Measurements from ENCODE around the gene DRC1.

Gene DRC1

GRCh38 chr2:26430826-26431225 lies 29.1 kb downstream of the DRC1 start:
- Histone ChIP-seq H3K27ac (no peak overlapping the region), H3K27me3 (replicated peaks) (no peaks in the 10 kb centered on the region), H3K36me3 (replicated peaks) (no peaks in the 10 kb centered on the region), H3K4me3 (ENCODE audit: low read depth, low read length) (no peak overlapping the region)
- in situ Hi-C loops (cut with HindIII; ENCODE audit: low pct_ligation_motif_present, low sequenced_read_pairs): no loop called here
- peak; percentile 27 for DNase-seq
- TF ChIP-seq CTCF (IDR thresholded peaks at IDR 0.05; ENCODE audit: low read depth, low read length, missing control alignments): no peak

DNA sequence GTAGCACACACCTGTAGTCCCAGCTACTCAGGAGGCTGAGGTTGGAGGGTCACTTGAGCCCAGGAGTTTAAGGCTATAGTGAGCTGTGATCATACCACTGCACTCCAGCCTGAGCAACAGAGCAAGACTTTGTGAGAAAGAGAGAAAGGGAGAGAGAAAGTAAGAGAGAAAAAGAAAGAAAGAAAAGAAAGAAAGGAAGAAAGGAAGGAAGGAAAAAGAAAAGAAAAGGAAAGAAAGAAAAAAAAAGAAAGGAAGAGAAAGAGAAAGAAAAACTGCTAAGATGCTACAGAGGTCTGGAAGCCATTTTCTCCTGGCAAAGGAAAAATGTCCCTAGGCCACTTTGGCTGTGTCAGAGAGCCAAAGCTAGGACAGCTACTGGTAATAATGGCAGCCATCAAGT lies 30.6 kb downstream of the DRC1 start:
- in situ Hi-C loops (cut with HindIII; ENCODE audit: low pct_ligation_motif_present, low sequenced_read_pairs): no loop called here
- DNase-seq: no peak
- no peaks in the 10 kb centered on the region for H3K27me3 ChIP-seq (replicated peaks)
- no peak overlapping the region for H3K27ac ChIP-seq
- H3K36me3 ChIP-seq (replicated peaks): no peaks in the 10 kb centered on the region
- no peak for TF ChIP-seq CTCF (IDR thresholded peaks at IDR 0.05; ENCODE audit: low read depth, low read length, missing control alignments)
- H3K4me3 ChIP-seq (ENCODE audit: low read depth, low read length): no peak overlapping the region

DNA sequence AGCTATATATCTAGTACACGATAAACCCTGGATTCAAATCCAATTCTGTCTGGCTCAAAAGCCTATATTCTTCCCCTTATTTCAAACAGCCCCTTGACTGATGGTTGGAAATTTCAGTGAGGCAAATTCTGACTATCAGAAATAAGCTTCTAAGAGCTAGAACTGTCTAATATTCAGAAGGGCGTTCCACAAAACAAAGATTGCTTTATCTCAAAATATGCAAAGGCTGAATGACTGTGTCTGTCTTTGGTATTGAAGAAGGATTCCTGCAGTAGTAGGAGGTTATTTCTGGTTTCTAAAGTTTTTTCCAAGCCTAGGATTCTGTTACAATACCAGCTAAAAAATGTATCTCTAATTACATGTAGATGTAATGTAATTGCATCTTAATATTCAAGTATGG lies 31.1 kb downstream of the DRC1 start:
- Histone ChIP-seq H3K27ac (no peak overlapping the region), H3K36me3 (replicated peaks) (no peaks in the 10 kb centered on the region), H3K27me3 (replicated peaks) (no peaks in the 10 kb centered on the region), H3K4me3 (ENCODE audit: low read depth, low read length) (no peak overlapping the region)
- no peak for TF ChIP-seq CTCF (IDR thresholded peaks at IDR 0.05; ENCODE audit: low read depth, low read length, missing control alignments)
- DNase-seq: no peak
- in situ Hi-C loops (cut with HindIII; ENCODE audit: low pct_ligation_motif_present, low sequenced_read_pairs): no loop called here

DNA sequence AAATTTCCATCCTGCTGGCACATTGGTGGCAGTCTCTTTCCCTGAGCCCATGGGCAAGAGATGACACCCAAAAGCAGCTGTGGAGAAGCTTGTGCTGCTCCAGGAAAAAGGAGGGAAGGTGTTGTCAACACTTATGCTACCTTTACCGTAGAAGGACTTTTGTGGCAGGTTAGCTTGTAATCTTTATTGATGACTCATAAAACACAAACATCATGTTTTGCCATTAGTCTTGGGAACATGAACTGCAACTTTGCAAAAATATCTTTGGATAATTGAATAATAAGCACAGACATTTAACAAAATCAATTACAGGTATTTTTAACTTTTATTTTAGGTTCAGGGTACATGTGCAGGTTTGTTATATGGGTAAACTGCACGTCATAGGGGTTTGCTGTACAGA lies 33.4 kb downstream of the DRC1 start:
- no peak for DNase-seq
- H3K36me3 ChIP-seq (replicated peaks): no peaks in the 10 kb centered on the region
- H3K27ac ChIP-seq: no peak overlapping the region
- no peak for TF ChIP-seq CTCF (IDR thresholded peaks at IDR 0.05; ENCODE audit: low read depth, low read length, missing control alignments)
- no peak overlapping the region for H3K4me3 ChIP-seq (ENCODE audit: low read depth, low read length)
- in situ Hi-C loops (cut with HindIII; ENCODE audit: low pct_ligation_motif_present, low sequenced_read_pairs): no loop called here
- H3K27me3 ChIP-seq (replicated peaks): no peaks in the 10 kb centered on the region

GRCh38 chr2:26438526-26438925 lies 36.8 kb downstream of the DRC1 start:
- Histone ChIP-seq H3K4me3 (ENCODE audit: low read depth, low read length) (no peak overlapping the region), H3K27me3 (replicated peaks) (no peaks in the 10 kb centered on the region), H3K27ac (no peak overlapping the region), H3K36me3 (replicated peaks) (no peaks in the 10 kb centered on the region)
- in situ Hi-C loops (cut with HindIII; ENCODE audit: low pct_ligation_motif_present, low sequenced_read_pairs): no loop called here
- peak; percentile 22 for DNase-seq
- peak; percentile 41 for TF ChIP-seq CTCF (IDR thresholded peaks at IDR 0.05; ENCODE audit: low read depth, low read length, missing control alignments)

GRCh38 chr2:26438926-26439325 lies 37.2 kb downstream of the DRC1 start:
- no peaks in the 10 kb centered on the region for H3K36me3 ChIP-seq (replicated peaks)
- TF ChIP-seq CTCF (IDR thresholded peaks at IDR 0.05; ENCODE audit: low read depth, low read length, missing control alignments): no peak
- H3K27ac ChIP-seq: no peak overlapping the region
- DNase-seq: no peak
- H3K27me3 ChIP-seq (replicated peaks): no peaks in the 10 kb centered on the region
- H3K4me3 ChIP-seq (ENCODE audit: low read depth, low read length): no peak overlapping the region
- in situ Hi-C loops (cut with HindIII; ENCODE audit: low pct_ligation_motif_present, low sequenced_read_pairs): no loop called here
